Measurements from ENCODE around the gene CDK5. TPM values are rescaled to one million over a fixed set of nuclear protein-coding genes. Genes with fewer than 3 reads are reported as not detected.

Gene CDK5
- total RNA-seq, 2 donors from 2014 or later: 2.3 to 6.3 TPM

GRCh38 chr7:151101621-151102396 lies 44.1 kb upstream of the CDK5 start:
- DNase-seq (no peak), ATAC-seq (no peak)
- no peak overlapping the region for H3K4me3 ChIP-seq
- no peaks in the 10 kb centered on the region for H3K36me3 ChIP-seq (replicated peaks in 1 of 2; ENCODE audit: insufficient read depth in 1 of 2, low read depth in 2 of 2)
- TF ChIP-seq POLR2A (IDR thresholded peaks at IDR 0.05): no peak
- TF ChIP-seq, protein P1, sequence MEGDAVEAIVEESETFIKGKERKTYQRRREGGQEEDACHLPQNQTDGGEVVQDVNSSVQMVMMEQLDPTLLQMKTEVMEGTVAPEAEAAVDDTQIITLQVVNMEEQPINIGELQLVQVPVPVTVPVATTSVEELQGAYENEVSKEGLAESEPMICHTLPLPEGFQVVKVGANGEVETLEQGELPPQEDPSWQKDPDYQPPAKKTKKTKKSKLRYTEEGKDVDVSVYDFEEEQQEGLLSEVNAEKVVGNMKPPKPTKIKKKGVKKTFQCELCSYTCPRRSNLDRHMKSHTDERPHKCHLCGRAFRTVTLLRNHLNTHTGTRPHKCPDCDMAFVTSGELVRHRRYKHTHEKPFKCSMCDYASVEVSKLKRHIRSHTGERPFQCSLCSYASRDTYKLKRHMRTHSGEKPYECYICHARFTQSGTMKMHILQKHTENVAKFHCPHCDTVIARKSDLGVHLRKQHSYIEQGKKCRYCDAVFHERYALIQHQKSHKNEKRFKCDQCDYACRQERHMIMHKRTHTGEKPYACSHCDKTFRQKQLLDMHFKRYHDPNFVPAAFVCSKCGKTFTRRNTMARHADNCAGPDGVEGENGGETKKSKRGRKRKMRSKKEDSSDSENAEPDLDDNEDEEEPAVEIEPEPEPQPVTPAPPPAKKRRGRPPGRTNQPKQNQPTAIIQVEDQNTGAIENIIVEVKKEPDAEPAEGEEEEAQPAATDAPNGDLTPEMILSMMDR (IDR thresholded peaks at IDR 0.05): no peak
- no peak overlapping the region for H3K27ac ChIP-seq
- H3K4me1 ChIP-seq: no peaks in the 10 kb centered on the region
- WGBS, 2 donors: 84 to 92% methylated on average over 17 to 24 of the region's 24 CpGs
- no peaks in the 10 kb centered on the region for H3K9me3 ChIP-seq
- intact Hi-C loops (cut with DNase I): no loop called here
- no peaks in the 10 kb centered on the region for H3K27me3 ChIP-seq

- H3K9me3 ChIP-seq: no peaks in the 10 kb centered on the region
- 84 to 92% methylated on average over 7 to 10 of the region's 10 CpGs for WGBS, 2 donors
- TF ChIP-seq, protein P1 (IDR thresholded peaks at IDR 0.05): no peak
- TF ChIP-seq POLR2A (IDR thresholded peaks at IDR 0.05): no peak
- H3K4me1 ChIP-seq: no peaks in the 10 kb centered on the region
- ATAC-seq (no peak), DNase-seq (no peak)
- H3K27ac ChIP-seq: no peak overlapping the region
- intact Hi-C loops (cut with DNase I): no loop called here
- no peak overlapping the region for H3K4me3 ChIP-seq
- H3K36me3 ChIP-seq (replicated peaks in 1 of 2; ENCODE audit: insufficient read depth in 1 of 2, low read depth in 2 of 2): no peaks in the 10 kb centered on the region
- no peaks in the 10 kb centered on the region for H3K27me3 ChIP-seq
Observed at GRCh38 chr7:151100921-151101320, 43.2 kb upstream of the CDK5 start.

DNA sequence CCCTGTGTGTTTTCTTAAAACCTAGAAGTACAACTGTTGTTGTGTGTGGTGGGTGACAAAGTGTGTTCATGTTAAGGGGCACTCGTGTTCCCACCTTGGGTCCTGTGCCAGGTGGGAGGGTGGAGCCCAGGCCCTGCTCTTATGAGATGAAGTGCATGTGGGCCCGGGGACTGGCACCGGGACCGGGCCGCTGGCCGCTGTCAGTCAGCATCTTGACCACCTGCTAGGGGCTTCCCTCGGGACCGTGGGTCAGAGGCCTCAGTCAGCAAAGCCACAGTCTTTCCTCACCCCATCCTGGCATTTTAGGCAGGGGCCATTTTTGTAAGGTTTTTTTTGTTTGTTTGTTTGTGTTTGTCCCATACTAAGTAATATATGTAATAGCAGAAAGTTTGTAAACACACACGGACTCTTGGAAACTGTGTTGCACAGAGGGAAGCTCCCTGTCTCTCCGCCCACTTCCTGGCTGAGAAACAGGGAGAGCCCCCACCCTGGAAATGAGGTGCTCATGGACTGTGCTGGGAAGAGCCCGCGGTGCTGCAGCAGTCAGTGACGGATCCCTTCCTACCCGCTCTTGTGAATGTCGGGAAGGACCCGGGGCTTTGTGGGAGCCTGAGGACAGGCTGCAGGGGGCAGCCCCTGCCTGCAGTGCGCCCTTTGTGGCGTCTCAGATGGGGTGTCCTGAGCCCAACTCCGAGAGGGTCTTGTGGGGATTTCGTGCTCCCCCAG lies 42.0 kb upstream of the CDK5 start:
- no peak for TF ChIP-seq POLR2A (IDR thresholded peaks at IDR 0.05)
- TF ChIP-seq, protein P1 (IDR thresholded peaks at IDR 0.05): no peak
- 70 to 80% methylated on average over 20 of the region's 20 CpGs for WGBS, 2 donors
- Histone ChIP-seq H3K36me3 (replicated peaks in 1 of 2; ENCODE audit: insufficient read depth in 1 of 2, low read depth in 2 of 2) (no peaks in the 10 kb centered on the region), H3K9me3 (no peaks in the 10 kb centered on the region), H3K4me3 (no peak overlapping the region), H3K4me1 (no peaks in the 10 kb centered on the region), H3K27ac (no peak overlapping the region), H3K27me3 (no peaks in the 10 kb centered on the region)
- DNase-seq (no peak), ATAC-seq (peak; percentile 21)
- intact Hi-C loops (cut with DNase I): no loop called here

DNA sequence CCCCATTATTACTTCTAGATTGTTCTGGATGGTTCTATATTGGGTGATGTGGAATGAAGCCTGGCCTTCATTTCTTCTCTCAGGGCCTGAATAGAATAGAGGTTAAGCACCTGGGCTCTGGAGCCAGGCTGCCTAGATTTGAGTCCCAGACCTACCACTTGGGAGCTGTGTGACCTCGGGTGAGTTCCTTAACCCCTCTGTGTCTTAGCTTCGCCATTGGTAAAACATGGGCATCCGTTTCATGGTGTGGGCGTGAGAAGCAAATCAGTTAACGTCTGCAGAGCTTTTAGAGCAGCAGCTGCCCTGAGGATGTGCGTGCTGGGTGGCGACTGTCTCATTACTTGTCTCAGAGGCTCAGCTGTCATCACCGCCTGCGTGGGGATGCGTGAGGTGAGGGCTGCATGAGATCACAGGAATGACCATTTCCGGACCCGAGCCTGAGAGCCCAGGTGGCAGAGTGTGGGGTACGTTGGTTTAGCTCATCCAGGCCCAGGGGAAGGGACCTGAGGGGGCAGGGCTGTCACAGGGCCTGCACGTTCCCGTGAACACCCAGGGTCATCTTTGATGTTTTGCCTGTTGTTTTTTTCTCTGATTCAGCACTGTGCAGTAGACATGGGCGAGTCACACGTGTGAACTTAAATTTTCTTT lies 38.3 kb upstream of the CDK5 start:
- intact Hi-C loops (cut with DNase I): no loop called here
- Histone ChIP-seq H3K4me1 (peaks cover 8% of the 10 kb centered on the region), H3K4me3 (no peak overlapping the region), H3K27ac (no peak overlapping the region), H3K27me3 (no peaks in the 10 kb centered on the region), H3K36me3 (replicated peaks in 1 of 2; ENCODE audit: insufficient read depth in 1 of 2, low read depth in 2 of 2) (no peaks in the 10 kb centered on the region), H3K9me3 (no peaks in the 10 kb centered on the region)
- DNase-seq (no peak), ATAC-seq (no peak)
- 82 to 83% methylated on average over 17 of the region's 17 CpGs for WGBS, 2 donors
- TF ChIP-seq POLR2A (IDR thresholded peaks at IDR 0.05): no peak
- TF ChIP-seq, protein P1 (IDR thresholded peaks at IDR 0.05): no peak

Measured in body of pancreas (tissue), 4 donors.